ENCODE data around the gene GATB. TPM values are rescaled to one million over a fixed set of nuclear protein-coding genes. Genes with fewer than 3 reads are reported as not detected.

The GATB gene
- total RNA-seq, 1 donor from 2014 or later: 17.9 TPM

- Mint-ChIP-seq H3K36me3 (no peaks in the 10 kb centered on the region), H3K4me1 (peaks cover 23% of the 10 kb centered on the region), H3K27ac (peak overlapping the region; percentile 12), H3K27me3 (ENCODE audit: insufficient read depth, low read depth) (peaks cover 6% of the 10 kb centered on the region), H3K9me3 (no peaks in the 10 kb centered on the region), H3K4me3 (no peak overlapping the region)
- Histone ChIP-seq H4K20me1 (ENCODE audit: low read depth) (no peaks in the 10 kb centered on the region), H3K79me2 (ENCODE audit: low read depth) (no peaks in the 10 kb centered on the region), H3K27me3 (no peaks in the 10 kb centered on the region), H3K9ac (no peak overlapping the region), H3K36me3 (no peaks in the 10 kb centered on the region), H3K4me2 (no peak overlapping the region), H3F3A (ENCODE audit: low read depth) (no peaks in the 10 kb centered on the region), H3K9me3 (ENCODE audit: low read depth) (no peaks in the 10 kb centered on the region), H3K27ac (no peak overlapping the region), H3K4me1 (peaks cover 22% of the 10 kb centered on the region), H3K4me3 (no peak overlapping the region), H2AFZ (replicated peaks) (no peak overlapping the region)
- DNase-seq (ENCODE audit: low spot score): no peak
- no peak for TF ChIP-seq EZH2phosphoT487 (IDR thresholded peaks at IDR 0.05)
- no peak for TF ChIP-seq CTCF (IDR thresholded peaks at IDR 0.05)
- TF ChIP-seq EZH2 (IDR thresholded peaks at IDR 0.05): no peak
These were observed 39.3 kb downstream of the GATB start for GRCh38 chr4:151721466-151721865.

- Histone ChIP-seq H3K9me3 (ENCODE audit: low read depth) (no peaks in the 10 kb centered on the region), H3K4me3 (no peak overlapping the region), H4K20me1 (ENCODE audit: low read depth) (no peaks in the 10 kb centered on the region), H3K27me3 (no peaks in the 10 kb centered on the region), H3F3A (ENCODE audit: low read depth) (no peaks in the 10 kb centered on the region), H2AFZ (replicated peaks) (no peak overlapping the region), H3K27ac (no peak overlapping the region), H3K4me1 (peaks cover 22% of the 10 kb centered on the region), H3K36me3 (no peaks in the 10 kb centered on the region), H3K79me2 (ENCODE audit: low read depth) (no peaks in the 10 kb centered on the region), H3K9ac (no peak overlapping the region), H3K4me2 (no peak overlapping the region)
- Mint-ChIP-seq H3K27ac (no peak overlapping the region), H3K4me3 (no peak overlapping the region), H3K36me3 (no peaks in the 10 kb centered on the region), H3K4me1 (peaks cover 23% of the 10 kb centered on the region), H3K9me3 (no peaks in the 10 kb centered on the region), H3K27me3 (ENCODE audit: insufficient read depth, low read depth) (peaks cover 6% of the 10 kb centered on the region)
- no peak for TF ChIP-seq EZH2 (IDR thresholded peaks at IDR 0.05)
- TF ChIP-seq CTCF (IDR thresholded peaks at IDR 0.05): no peak
- TF ChIP-seq EZH2phosphoT487 (IDR thresholded peaks at IDR 0.05): no peak
- DNase-seq (ENCODE audit: low spot score): no peak
These were observed 40.9 kb downstream of the GATB start for GRCh38 chr4:151719956-151720334.

- H3K4me1 Mint-ChIP-seq: peaks cover 23% of the 10 kb centered on the region
- H3K27ac Mint-ChIP-seq: peak overlapping the region; percentile 65
- Histone ChIP-seq H3K4me1 (peaks cover 22% of the 10 kb centered on the region), H2AFZ (replicated peaks) (no peak overlapping the region), H3K9ac (no peak overlapping the region), H3K27ac (no peak overlapping the region), H3K4me3 (no peak overlapping the region), H3K9me3 (ENCODE audit: low read depth) (no peaks in the 10 kb centered on the region), H3K36me3 (no peaks in the 10 kb centered on the region), H3F3A (ENCODE audit: low read depth) (no peaks in the 10 kb centered on the region), H4K20me1 (ENCODE audit: low read depth) (no peaks in the 10 kb centered on the region), H3K4me2 (no peak overlapping the region), H3K79me2 (ENCODE audit: low read depth) (no peaks in the 10 kb centered on the region), H3K27me3 (no peaks in the 10 kb centered on the region)
- TF ChIP-seq EZH2phosphoT487 (IDR thresholded peaks at IDR 0.05): no peak
- no peak for TF ChIP-seq EZH2 (IDR thresholded peaks at IDR 0.05)
- no peak for TF ChIP-seq CTCF (IDR thresholded peaks at IDR 0.05)
- no peaks in the 10 kb centered on the region for H3K36me3 Mint-ChIP-seq
- no peak overlapping the region for H3K4me3 Mint-ChIP-seq
- no peaks in the 10 kb centered on the region for H3K9me3 Mint-ChIP-seq
- peak; percentile 18 for DNase-seq (ENCODE audit: low spot score)
- H3K27me3 Mint-ChIP-seq (ENCODE audit: insufficient read depth, low read depth): peaks cover 5% of the 10 kb centered on the region
These were observed 41.5 kb downstream of the GATB start for GRCh38 chr4:151718984-151719955.
